HepG2 (cell line): Measurements from ENCODE around the gene MST1. TPM values are rescaled to one million over a fixed set of nuclear protein-coding genes. Genes with fewer than 3 reads are reported as not detected.

Source experiments
- ARHGAP35 ChIP-seq: sonication (generic); formaldehyde crosslinking; IDR thresholded peaks from 2 replicates; pipeline ENCODE4 v1.9.0; 2022; ENCODE audit warnings: mild to moderate bottlenecking, inconsistent platforms, moderate library complexity, missing genetic modification reagents, borderline replicate concordance
- CBX2 ChIP-seq, 2 experiments: fragments of 200-600 bp in 1 of 2; sonication (generic); formaldehyde crosslinking in 1 of 2; IDR thresholded peaks; 2 replicates each; pipeline versions ENCODE4 v1.7.0 to v1.8.1; 2018 to 2022; ENCODE audit warnings: low read depth in 2 of 2, low read length in 1 of 2, mild to moderate bottlenecking in 1 of 2, missing genetic modification reagents in 1 of 2
- CHD4 ChIP-seq: fragments of 200-600 bp; sonication (generic); IDR thresholded peaks from 2 replicates; pipeline ENCODE4 v1.7.0; 2017; ENCODE audit warnings: mild to moderate bottlenecking, low read length, borderline replicate concordance
- FOXA1 ChIP-seq, 2 experiments: fragments of 450-650 bp in 1 of 2; sonication (generic) in 1 of 2; formaldehyde crosslinking in 1 of 2; IDR thresholded peaks; 2 replicates each; pipeline versions ENCODE4 v1.4.0 to v1.6.1; 2016 to 2020; ENCODE audit warnings: missing genetic modification reagents in 1 of 2
- FOXO1 ChIP-seq: sonication (generic); formaldehyde crosslinking; IDR thresholded peaks from 2 replicates; pipeline ENCODE4 v1.4.0; 2020; ENCODE audit warnings: missing genetic modification reagents
- GTF3A ChIP-seq: sonication (generic); formaldehyde crosslinking; conservative IDR thresholded peaks from 2 replicates; pipeline ENCODE4 v1.4.0; 2020; ENCODE audit warnings: mild to moderate bottlenecking, missing genetic modification reagents
- JUND ChIP-seq: sonication (generic); formaldehyde crosslinking; IDR thresholded peaks from 2 replicates; pipeline ENCODE4 v1.8.0; 2022; ENCODE audit warnings: mild to moderate bottlenecking, missing genetic modification reagents
- RBAK ChIP-seq: sonication (generic); formaldehyde crosslinking; IDR thresholded peaks from 2 replicates; pipeline ENCODE4 v1.5.1; 2020; ENCODE audit warnings: mild to moderate bottlenecking, missing genetic modification reagents
- SP4 ChIP-seq: sonication (generic); formaldehyde crosslinking; IDR thresholded peaks from 2 replicates; pipeline ENCODE4 v1.8.1; 2023; ENCODE audit warnings: mild to moderate bottlenecking, missing genetic modification reagents
- SSRP1 ChIP-seq: IDR thresholded peaks from 2 replicates; pipeline ENCODE4 v1.6.1; 2016; ENCODE audit warnings: control low read depth
- ZFP1 ChIP-seq: IDR thresholded peaks from 2 replicates; pipeline ENCODE4 v1.6.1; 2016
- ZNF264 ChIP-seq: sonication (generic); formaldehyde crosslinking; IDR thresholded peaks from 2 replicates; pipeline ENCODE4 v1.4.0; 2020; ENCODE audit warnings: missing genetic modification reagents
- ZNF432 ChIP-seq: sonication (generic); formaldehyde crosslinking; IDR thresholded peaks from 2 replicates; pipeline ENCODE4 v1.5.0; 2020; ENCODE audit warnings: missing genetic modification reagents, mild to moderate bottlenecking, borderline replicate concordance
- ZNF749 ChIP-seq: sonication (generic); formaldehyde crosslinking; IDR thresholded peaks from 2 replicates; pipeline ENCODE4 v1.8.0; 2022; ENCODE audit warnings: mild to moderate bottlenecking, missing genetic modification reagents, moderate library complexity, borderline replicate concordance
- ZNF878 ChIP-seq: sonication (generic); formaldehyde crosslinking; IDR thresholded peaks from 2 replicates; pipeline ENCODE4 v1.8.1; 2023; ENCODE audit warnings: mild to moderate bottlenecking, missing genetic modification reagents, moderate library complexity
- polyA plus RNA-seq, 8 experiments: library from polyadenylated mRNA; depleted of rRNA in 3 of 8; stranded (reverse) in 7 of 8; unstranded in 1 of 8; fragments of >200 nt; fragmentation: Illumina TruSeq in 4 of 8; extraction: Trizol in 4 of 8; gene quantifications; 2 replicates each; pipeline versions ENCODE4 v1.2.1 to v1.2.3, GENCODE V29; 2011 to 2016; ENCODE audit warnings: low read depth in 4 of 8, missing spikeins in 1 of 8, mixed read lengths in 1 of 8; ENCODE audit not compliant: insufficient read depth in 1 of 8
- total RNA-seq, 5 experiments: library from RNA; depleted of rRNA; stranded (reverse); fragments of >200 nt; fragmentation: Illumina TruSeq; extraction: Trizol; gene quantifications; 2 replicates each; pipeline ENCODE4 v1.2.3, GENCODE V29; 2016; ENCODE audit warnings: low read depth in 1 of 5
- TF ChIP-seq, protein P1 (sequence below): sonication (generic); formaldehyde crosslinking; IDR thresholded peaks from 2 replicates; pipeline ENCODE4 v1.5.0; 2020; ENCODE audit warnings: mild to moderate bottlenecking, missing genetic modification reagents, moderate library complexity
- TF ChIP-seq, protein P2 (sequence below), 2 experiments: fragments of 450-650 bp in 1 of 2; sonication (generic) in 1 of 2; formaldehyde crosslinking; IDR thresholded peaks; 2 replicates each; pipeline versions ENCODE4 v1.5.0 to v1.8.0; 2020 to 2022; ENCODE audit warnings: mild to moderate bottlenecking in 1 of 2, missing genetic modification reagents in 1 of 2
- TF ChIP-seq, protein P3 (sequence below): IDR thresholded peaks from 2 replicates; pipeline ENCODE4 v1.6.1; 2016; ENCODE audit warnings: low read depth, borderline replicate concordance
- TF ChIP-seq, protein P4 (sequence below): sonication (generic); formaldehyde crosslinking; IDR thresholded peaks from 2 replicates; pipeline ENCODE4 v1.5.1; 2020; ENCODE audit warnings: mild to moderate bottlenecking, missing genetic modification reagents, borderline replicate concordance

MST1 gene
- total and polyA plus RNA-seq, 2 of the 13 experiments (the other 11 are each of a cell fraction or from before 2014, with no cell fraction given), result 189 to 452 TPM

DNA sequence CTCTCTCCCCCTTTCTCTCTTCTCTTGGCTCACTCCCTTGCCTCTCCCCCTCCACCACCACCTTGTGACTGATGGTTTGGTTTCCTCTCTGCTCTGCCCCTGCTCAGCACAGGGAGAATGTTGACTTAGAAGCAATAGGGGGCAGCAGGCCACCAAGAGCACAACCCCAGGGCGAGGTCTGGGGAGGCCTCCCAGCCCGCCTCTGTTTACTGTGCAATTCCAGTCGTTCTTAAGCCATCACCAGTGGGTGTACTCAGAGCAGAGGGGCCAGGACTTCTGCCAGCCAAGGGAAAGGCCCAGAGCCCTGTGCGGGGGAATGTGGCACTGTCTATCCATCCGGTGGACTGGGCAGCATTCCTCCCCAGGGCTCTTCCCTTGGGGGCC is 20.9 kb downstream of the MST1 start (continued):
- TF ChIP-seq, protein P1, sequence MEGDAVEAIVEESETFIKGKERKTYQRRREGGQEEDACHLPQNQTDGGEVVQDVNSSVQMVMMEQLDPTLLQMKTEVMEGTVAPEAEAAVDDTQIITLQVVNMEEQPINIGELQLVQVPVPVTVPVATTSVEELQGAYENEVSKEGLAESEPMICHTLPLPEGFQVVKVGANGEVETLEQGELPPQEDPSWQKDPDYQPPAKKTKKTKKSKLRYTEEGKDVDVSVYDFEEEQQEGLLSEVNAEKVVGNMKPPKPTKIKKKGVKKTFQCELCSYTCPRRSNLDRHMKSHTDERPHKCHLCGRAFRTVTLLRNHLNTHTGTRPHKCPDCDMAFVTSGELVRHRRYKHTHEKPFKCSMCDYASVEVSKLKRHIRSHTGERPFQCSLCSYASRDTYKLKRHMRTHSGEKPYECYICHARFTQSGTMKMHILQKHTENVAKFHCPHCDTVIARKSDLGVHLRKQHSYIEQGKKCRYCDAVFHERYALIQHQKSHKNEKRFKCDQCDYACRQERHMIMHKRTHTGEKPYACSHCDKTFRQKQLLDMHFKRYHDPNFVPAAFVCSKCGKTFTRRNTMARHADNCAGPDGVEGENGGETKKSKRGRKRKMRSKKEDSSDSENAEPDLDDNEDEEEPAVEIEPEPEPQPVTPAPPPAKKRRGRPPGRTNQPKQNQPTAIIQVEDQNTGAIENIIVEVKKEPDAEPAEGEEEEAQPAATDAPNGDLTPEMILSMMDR (CRISPR knock-in tag), result peak; percentile 82
- TF ChIP-seq, protein P2, sequence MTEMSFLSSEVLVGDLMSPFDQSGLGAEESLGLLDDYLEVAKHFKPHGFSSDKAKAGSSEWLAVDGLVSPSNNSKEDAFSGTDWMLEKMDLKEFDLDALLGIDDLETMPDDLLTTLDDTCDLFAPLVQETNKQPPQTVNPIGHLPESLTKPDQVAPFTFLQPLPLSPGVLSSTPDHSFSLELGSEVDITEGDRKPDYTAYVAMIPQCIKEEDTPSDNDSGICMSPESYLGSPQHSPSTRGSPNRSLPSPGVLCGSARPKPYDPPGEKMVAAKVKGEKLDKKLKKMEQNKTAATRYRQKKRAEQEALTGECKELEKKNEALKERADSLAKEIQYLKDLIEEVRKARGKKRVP (CRISPR knock-in tag; IDR thresholded peaks at IDR 0.05), result peak in 1 of 2 experiments; percentile 55; a peak in 1 of 4 replicates
- TF ChIP-seq SP4 (CRISPR knock-in tag), result no peak
- peak; percentile 79; the same call in 1 of the 2 replicates for TF ChIP-seq ZFP1 (CRISPR knock-in tag)
- no peak for TF ChIP-seq ZNF432 (CRISPR knock-in tag)
- TF ChIP-seq CHD4, result no peak
- TF ChIP-seq GTF3A (CRISPR knock-in tag), result no peak
- TF ChIP-seq FOXA1 (IDR thresholded peaks at IDR 0.05), result no peak
- peak; percentile 94 for TF ChIP-seq FOXA1 (CRISPR knock-in tag; IDR thresholded peaks at IDR 0.05)
- no peak for TF ChIP-seq RBAK (CRISPR knock-in tag)
- TF ChIP-seq JUND, result peak; percentile 51; the same call in 1 of the 2 replicates
- TF ChIP-seq ZNF878 (CRISPR knock-in tag), result peak; percentile 39; the same call in 1 of the 2 replicates
- no peak for TF ChIP-seq ARHGAP35
- TF ChIP-seq SSRP1 (CRISPR knock-in tag), result peak; percentile 61; the same call in 1 of the 2 replicates
- no peak for TF ChIP-seq CBX2 (IDR thresholded peaks at IDR 0.05; ENCODE audit: low read depth, low read length)
- TF ChIP-seq CBX2 (CRISPR knock-in tag; IDR thresholded peaks at IDR 0.05; ENCODE audit: low read depth), result no peak
- TF ChIP-seq, protein P3, sequence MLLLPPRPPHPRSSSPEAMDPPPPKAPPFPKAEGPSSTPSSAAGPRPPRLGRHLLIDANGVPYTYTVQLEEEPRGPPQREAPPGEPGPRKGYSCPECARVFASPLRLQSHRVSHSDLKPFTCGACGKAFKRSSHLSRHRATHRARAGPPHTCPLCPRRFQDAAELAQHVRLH (CRISPR knock-in tag), result peak; percentile 90; the same call in 1 of the 2 replicates
- TF ChIP-seq, protein P4, sequence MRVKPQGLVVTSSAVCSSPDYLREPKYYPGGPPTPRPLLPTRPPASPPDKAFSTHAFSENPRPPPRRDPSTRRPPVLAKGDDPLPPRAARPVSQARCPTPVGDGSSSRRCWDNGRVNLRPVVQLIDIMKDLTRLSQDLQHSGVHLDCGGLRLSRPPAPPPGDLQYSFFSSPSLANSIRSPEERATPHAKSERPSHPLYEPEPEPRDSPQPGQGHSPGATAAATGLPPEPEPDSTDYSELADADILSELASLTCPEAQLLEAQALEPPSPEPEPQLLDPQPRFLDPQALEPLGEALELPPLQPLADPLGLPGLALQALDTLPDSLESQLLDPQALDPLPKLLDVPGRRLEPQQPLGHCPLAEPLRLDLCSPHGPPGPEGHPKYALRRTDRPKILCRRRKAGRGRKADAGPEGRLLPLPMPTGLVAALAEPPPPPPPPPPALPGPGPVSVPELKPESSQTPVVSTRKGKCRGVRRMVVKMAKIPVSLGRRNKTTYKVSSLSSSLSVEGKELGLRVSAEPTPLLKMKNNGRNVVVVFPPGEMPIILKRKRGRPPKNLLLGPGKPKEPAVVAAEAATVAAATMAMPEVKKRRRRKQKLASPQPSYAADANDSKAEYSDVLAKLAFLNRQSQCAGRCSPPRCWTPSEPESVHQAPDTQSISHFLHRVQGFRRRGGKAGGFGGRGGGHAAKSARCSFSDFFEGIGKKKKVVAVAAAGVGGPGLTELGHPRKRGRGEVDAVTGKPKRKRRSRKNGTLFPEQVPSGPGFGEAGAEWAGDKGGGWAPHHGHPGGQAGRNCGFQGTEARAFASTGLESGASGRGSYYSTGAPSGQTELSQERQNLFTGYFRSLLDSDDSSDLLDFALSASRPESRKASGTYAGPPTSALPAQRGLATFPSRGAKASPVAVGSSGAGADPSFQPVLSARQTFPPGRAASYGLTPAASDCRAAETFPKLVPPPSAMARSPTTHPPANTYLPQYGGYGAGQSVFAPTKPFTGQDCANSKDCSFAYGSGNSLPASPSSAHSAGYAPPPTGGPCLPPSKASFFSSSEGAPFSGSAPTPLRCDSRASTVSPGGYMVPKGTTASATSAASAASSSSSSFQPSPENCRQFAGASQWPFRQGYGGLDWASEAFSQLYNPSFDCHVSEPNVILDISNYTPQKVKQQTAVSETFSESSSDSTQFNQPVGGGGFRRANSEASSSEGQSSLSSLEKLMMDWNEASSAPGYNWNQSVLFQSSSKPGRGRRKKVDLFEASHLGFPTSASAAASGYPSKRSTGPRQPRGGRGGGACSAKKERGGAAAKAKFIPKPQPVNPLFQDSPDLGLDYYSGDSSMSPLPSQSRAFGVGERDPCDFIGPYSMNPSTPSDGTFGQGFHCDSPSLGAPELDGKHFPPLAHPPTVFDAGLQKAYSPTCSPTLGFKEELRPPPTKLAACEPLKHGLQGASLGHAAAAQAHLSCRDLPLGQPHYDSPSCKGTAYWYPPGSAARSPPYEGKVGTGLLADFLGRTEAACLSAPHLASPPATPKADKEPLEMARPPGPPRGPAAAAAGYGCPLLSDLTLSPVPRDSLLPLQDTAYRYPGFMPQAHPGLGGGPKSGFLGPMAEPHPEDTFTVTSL (CRISPR knock-in tag), result peak; percentile 54; the same call in 1 of the 2 replicates
- TF ChIP-seq ZNF749 (CRISPR knock-in tag), result no peak
- peak; percentile 95 for TF ChIP-seq FOXO1 (CRISPR knock-in tag)
- no peak for TF ChIP-seq ZNF264 (CRISPR knock-in tag)
